Activated CD4-positive, alpha-beta T cell treated with anti-CD3 and anti-CD28 coated beads, Interleukin-2, amount 10 ng/mL, durations not matched to agents 7 days and 5 days (primary cell): Measurements from ENCODE around the gene M1AP. TPM values are rescaled to one million over a fixed set of nuclear protein-coding genes. Genes with fewer than 3 reads are reported as not detected.

ENCODE experiments used
- CTCF ChIA-PET: fragments of 350-600 bp; sonication (Branson Sonifier 250); formaldehyde crosslinking; loops from one replicate; lab custom pipeline; 2021; ENCODE audit warnings: antibody characterized with exemption; lab: Charles Lee
- POLR2A ChIA-PET: fragments of 350-600 bp; sonication (Branson Sonifier 250); formaldehyde crosslinking; loops from one replicate; lab custom pipeline; 2021; ENCODE audit warnings: antibody characterized with exemption; lab: Charles Lee
- DNase-seq: peaks from one replicate; pipeline ENCODE4 v3.0.0-alpha.2; 2020
- H3K27ac Mint-ChIP-seq: one replicate; pipeline ENCODE4 v1.8.0; 2021; ENCODE audit warnings: mild to moderate bottlenecking, moderate library complexity, mixed read lengths
- H3K27me3 Mint-ChIP-seq: one replicate; pipeline ENCODE4 v1.8.0; 2021; ENCODE audit warnings: mixed read lengths
- H3K36me3 Mint-ChIP-seq: one replicate; pipeline ENCODE4 v1.8.0; 2021; ENCODE audit warnings: low read depth, mixed read lengths
- H3K4me1 Mint-ChIP-seq: one replicate; pipeline ENCODE4 v1.8.0; 2021; ENCODE audit warnings: mixed read lengths
- H3K4me3 Mint-ChIP-seq: one replicate; pipeline ENCODE4 v1.8.0; 2021; ENCODE audit warnings: mild to moderate bottlenecking, moderate library complexity, mixed read lengths
- H3K9me3 Mint-ChIP-seq: one replicate; pipeline ENCODE4 v1.8.0; 2021; ENCODE audit warnings: mixed read lengths
- total RNA-seq, 2 experiments: library from RNA; stranded (reverse); gene quantifications; one replicate each; pipeline ENCODE4 v1.2.3, GENCODE V29; 2021

Gene M1AP
- total RNA-seq, 2 experiments from 2014 or later: not detected

GRCh38 chr2:74556159-74556558 is 92.0 kb downstream of the M1AP start:
- peaks cover 13% of the 10 kb centered on the region for H3K36me3 Mint-ChIP-seq
- peaks cover 14% of the 10 kb centered on the region for H3K27me3 Mint-ChIP-seq
- H3K4me1 Mint-ChIP-seq: peaks cover 26% of the 10 kb centered on the region
- peak overlapping the region; percentile 56 for H3K27ac Mint-ChIP-seq
- no peaks in the 10 kb centered on the region for H3K9me3 Mint-ChIP-seq
- ChIA-PET CTCF (interaction anchor here (0.9 to 6.5 kb wide), 5 partner anchors 10 to 68 kb away, joined by 3 to 36 read pairs (median 3); no protein-coding TSS in a partner anchor), POLR2A (no interaction called here)
- peak overlapping the region; percentile 31 for H3K4me3 Mint-ChIP-seq
- no peak for DNase-seq

- peak overlapping the region; percentile 94 for H3K27ac Mint-ChIP-seq
- H3K4me1 Mint-ChIP-seq: peaks cover 26% of the 10 kb centered on the region
- POLR2A ChIA-PET: interaction anchor here (0.6 kb wide), 1 partner anchor 11 kb away, joined by 3 read pairs; no protein-coding TSS in a partner anchor
- no peak for DNase-seq
- peaks cover 14% of the 10 kb centered on the region for H3K27me3 Mint-ChIP-seq
- H3K4me3 Mint-ChIP-seq: peak overlapping the region; percentile 95
- peaks cover 13% of the 10 kb centered on the region for H3K36me3 Mint-ChIP-seq
- CTCF ChIA-PET: interaction anchor here (0.6 to 6.5 kb wide), 9 partner anchors 10 to 249 kb away, joined by 3 to 36 read pairs (median 3); partner anchors contain the start of genes AUP1 and HTRA2
- H3K9me3 Mint-ChIP-seq: no peaks in the 10 kb centered on the region
These were observed 92.5 kb downstream of the M1AP start for GRCh38 chr2:74555610-74556103.

- ChIA-PET POLR2A (interaction anchor here (0.6 kb wide), 1 partner anchor 12 kb away, joined by 3 read pairs; no protein-coding TSS in a partner anchor), CTCF (interaction anchor here (0.6 to 6.5 kb wide), 7 partner anchors 9 to 249 kb away, joined by 3 to 36 read pairs (median 3); partner anchors contain the start of genes AUP1 and HTRA2)
- DNase-seq: peak; percentile 37
- H3K27me3 Mint-ChIP-seq: peaks cover 19% of the 10 kb centered on the region
- peak overlapping the region; percentile 94 for H3K27ac Mint-ChIP-seq
- H3K36me3 Mint-ChIP-seq: peaks cover 13% of the 10 kb centered on the region
- H3K4me1 Mint-ChIP-seq: peaks cover 25% of the 10 kb centered on the region
- H3K4me3 Mint-ChIP-seq: peak overlapping the region; percentile 95
- H3K9me3 Mint-ChIP-seq: no peaks in the 10 kb centered on the region
These were observed 93.2 kb downstream of the M1AP start for GRCh38 chr2:74554820-74555531.

- H3K36me3 Mint-ChIP-seq: peaks cover 13% of the 10 kb centered on the region
- ChIA-PET CTCF (interaction anchor here (1.1 to 6.5 kb wide), 2 partner anchors 21 to 32 kb away, joined by 3 to 36 read pairs; no protein-coding TSS in a partner anchor), POLR2A (interaction anchor here (0.6 kb wide), 1 partner anchor 35 kb away, joined by 3 read pairs; no protein-coding TSS in a partner anchor)
- H3K4me3 Mint-ChIP-seq: peak within 1 kb of the TSS; percentile 95
- no peaks in the 10 kb centered on the region for H3K9me3 Mint-ChIP-seq
- peak within 1 kb of the TSS; percentile 94 for H3K27ac Mint-ChIP-seq
- DNase-seq: peak; percentile 86
- H3K4me1 Mint-ChIP-seq: peaks cover 27% of the 10 kb centered on the region
- H3K27me3 Mint-ChIP-seq: peaks cover 26% of the 10 kb centered on the region
These were observed 94.0 kb downstream of the M1AP start, which contains the start of the genes DOK1 and LOXL3 for GRCh38 chr2:74553892-74554819. TSS of gene DOK1 (plus strand) at chr2:74554720. CDS start at chr2:74554755, 35 bp downstream. TSS of gene LOXL3 (minus strand) at chr2:74553942. CDS start at chr2:74552634, 1,308 bp downstream.

- ChIA-PET POLR2A (no interaction called here), CTCF (interaction anchor here (1.1 kb wide), 2 partner anchors 19 to 33 kb away, joined by 3 to 4 read pairs; no protein-coding TSS in a partner anchor)
- DNase-seq: no peak
- Mint-ChIP-seq H3K4me3 (peak overlapping the region; percentile 60), H3K9me3 (no peaks in the 10 kb centered on the region), H3K27ac (peak overlapping the region; percentile 90), H3K27me3 (peaks cover 31% of the 10 kb centered on the region), H3K4me1 (peaks cover 31% of the 10 kb centered on the region), H3K36me3 (peaks cover 10% of the 10 kb centered on the region)
These were observed 95.0 kb downstream of the M1AP start for GRCh38 chr2:74552914-74553811.

- Mint-ChIP-seq H3K36me3 (peaks cover 9% of the 10 kb centered on the region), H3K4me1 (peaks cover 33% of the 10 kb centered on the region), H3K4me3 (no peak overlapping the region), H3K27ac (peak overlapping the region; percentile 47), H3K27me3 (peaks cover 39% of the 10 kb centered on the region), H3K9me3 (no peaks in the 10 kb centered on the region)
- ChIA-PET POLR2A (no interaction called here), CTCF (interaction anchor here (1.1 to 1.2 kb wide), 3 partner anchors 18 to 20 kb away, joined by 3 to 5 read pairs (median 4); no protein-coding TSS in a partner anchor)
- DNase-seq: no peak
These were observed 95.9 kb downstream of the M1AP start for GRCh38 chr2:74551942-74552913.

GRCh38 chr2:74551530-74551929 is 96.6 kb downstream of the M1AP start:
- Mint-ChIP-seq H3K27ac (no peak overlapping the region), H3K9me3 (no peaks in the 10 kb centered on the region), H3K4me3 (no peak overlapping the region), H3K27me3 (peaks cover 41% of the 10 kb centered on the region), H3K36me3 (peaks cover 5% of the 10 kb centered on the region), H3K4me1 (peaks cover 30% of the 10 kb centered on the region)
- DNase-seq: no peak
- ChIA-PET POLR2A (no interaction called here), CTCF (interaction anchor here (1.2 kb wide), 2 partner anchors 20 to 21 kb away, joined by 3 to 5 read pairs; no protein-coding TSS in a partner anchor)

GRCh38 chr2:74550231-74550630 is 97.9 kb downstream of the M1AP start:
- peaks cover 19% of the 10 kb centered on the region for H3K4me1 Mint-ChIP-seq
- no peaks in the 10 kb centered on the region for H3K36me3 Mint-ChIP-seq
- ChIA-PET CTCF (interaction anchor here (0.9 to 2.2 kb wide), 5 partner anchors 10 to 67 kb away, joined by 3 to 5 read pairs (median 4); partner anchors contain the start of genes CCDC142 and TTC31), POLR2A (interaction anchor here (0.9 kb wide), 1 partner anchor 29 kb away, joined by 3 read pairs; no protein-coding TSS in a partner anchor)
- H3K27ac Mint-ChIP-seq: no peak overlapping the region
- H3K4me3 Mint-ChIP-seq: peak overlapping the region; percentile 6
- no peak for DNase-seq
- peaks cover 53% of the 10 kb centered on the region for H3K27me3 Mint-ChIP-seq
- H3K9me3 Mint-ChIP-seq: no peaks in the 10 kb centered on the region

- Mint-ChIP-seq H3K27me3 (peaks cover 62% of the 10 kb centered on the region), H3K4me3 (peak overlapping the region; percentile 49)
- CTCF ChIA-PET: interaction anchor here (0.9 to 2.2 kb wide), 4 partner anchors 15 to 76 kb away, joined by 3 to 5 read pairs (median 4); partner anchors contain the start of genes CCDC142, MRPL53 and TTC31
These were observed 99.0 kb downstream of the M1AP start for GRCh38 chr2:74548900-74549826.

More at GRCh38 chr2:74548900-74549826, 99.0 kb downstream of the M1AP start:
- DNase-seq: no peak
- Mint-ChIP-seq H3K27ac (no peak overlapping the region), H3K4me1 (peaks cover 19% of the 10 kb centered on the region), H3K36me3 (no peaks in the 10 kb centered on the region), H3K9me3 (no peaks in the 10 kb centered on the region)
- POLR2A ChIA-PET: no interaction called here
